IMR-90 (cell line): ENCODE measurements around the gene TMEM121B. TPM values are rescaled to one million over a fixed set of nuclear protein-coding genes. Genes with fewer than 3 reads are reported as not detected.

Experiments used
- ATAC-seq: fragments of 200-7000 bp; cut with Tn5 transposase; 2 replicates; pipeline ENCODE4 v1.9.1; 2020; ENCODE audit warnings: low read depth, mild to moderate bottlenecking, moderate library complexity
- BruUV-seq: library from RNA; stranded (reverse); fragments of 400-500 nt; replicated peaks from 2 replicates; lab custom pipeline; 2021; lab: Mats Ljungman, UMichigan
- CTCF ChIA-PET: fragments of 300-600 bp; formaldehyde crosslinking; extraction: SDS; loops from one replicate; lab custom pipeline; 2021; ENCODE audit warnings: antibody characterized with exemption; lab: Yijun Ruan, JAX
- POLR2A ChIA-PET: fragments of 300-600 bp; sonication (Branson Sonifier 250); formaldehyde crosslinking; loops from one replicate; lab custom pipeline; 2022; ENCODE audit warnings: antibody characterized with exemption; ENCODE audit not compliant: unreplicated experiment; lab: Charles Lee
- DNase-seq: peaks from one replicate; pipeline ENCODE4 v3.0.0; 2013
- H2AFZ ChIP-seq: replicated peaks from 2 replicates; pipeline ENCODE3; 2013; ENCODE audit warnings: low read length, mild to moderate bottlenecking; ENCODE audit not compliant: poor library complexity
- H2AK5ac ChIP-seq: 2 replicates; pipeline ENCODE4 v1.6.1; 2013; ENCODE audit warnings: low read depth, low read length, inconsistent platforms
- H2AK9ac ChIP-seq: replicated peaks from 2 replicates; pipeline ENCODE3; 2013; ENCODE audit warnings: mild to moderate bottlenecking, low read depth, low read length, moderate library complexity; ENCODE audit not compliant: poor library complexity
- H2BK120ac ChIP-seq: 2 replicates; pipeline ENCODE4 v1.6.1; 2013; ENCODE audit warnings: low read depth, low read length, inconsistent platforms
- H2BK15ac ChIP-seq: 3 replicates; pipeline ENCODE4 v1.6.1; 2013; ENCODE audit warnings: low read depth, low read length, inconsistent platforms
- H2BK20ac ChIP-seq: 2 replicates; pipeline ENCODE4 v1.6.1; 2013; ENCODE audit warnings: low read depth, mild to moderate bottlenecking, inconsistent platforms, low read length, moderate library complexity
- H2BK5ac ChIP-seq: 2 replicates; pipeline ENCODE4 v1.6.1; 2013; ENCODE audit warnings: mild to moderate bottlenecking, low read depth, low read length, inconsistent platforms; ENCODE audit not compliant: poor library complexity, severe bottlenecking
- H3K14ac ChIP-seq: replicated peaks from 2 replicates; pipeline ENCODE4 v1.6.1; 2013; ENCODE audit warnings: low read depth, low read length, inconsistent platforms
- H3K18ac ChIP-seq: 2 replicates; pipeline ENCODE4 v1.6.1; 2013; ENCODE audit warnings: low read depth, low read length, control low read depth
- H3K23ac ChIP-seq: 2 replicates; pipeline ENCODE4 v1.6.1; 2013; ENCODE audit warnings: low read depth, low read length, inconsistent platforms
- H3K27ac ChIP-seq: 2 replicates; pipeline ENCODE4 v1.5.1; 2013; ENCODE audit warnings: mild to moderate bottlenecking, control low read depth, low read length; ENCODE audit not compliant: insufficient read depth
- H3K27me3 ChIP-seq: 2 replicates; pipeline ENCODE4 v1.6.1; 2013; ENCODE audit warnings: low read length; ENCODE audit not compliant: control insufficient read depth, insufficient read depth
- H3K36me3 ChIP-seq: 2 replicates; pipeline ENCODE4 v1.6.1; 2013; ENCODE audit warnings: low read length, mixed read lengths; ENCODE audit not compliant: control insufficient read depth, insufficient read depth
- H3K4ac ChIP-seq: 2 replicates; pipeline ENCODE4 v1.6.1; 2013; ENCODE audit warnings: low read depth, low read length, inconsistent platforms
- H3K4me1 ChIP-seq: 2 replicates; pipeline ENCODE4 v1.6.1; 2013; ENCODE audit warnings: low read length, mixed read lengths; ENCODE audit not compliant: control insufficient read depth, insufficient read depth
- H3K4me2 ChIP-seq: 2 replicates; pipeline ENCODE4 v1.6.1; 2013; ENCODE audit warnings: low read depth, mild to moderate bottlenecking, control low read depth, low read length, moderate library complexity
- H3K4me3 ChIP-seq: 2 replicates; pipeline ENCODE4 v1.5.1; 2013; ENCODE audit warnings: low read depth, mild to moderate bottlenecking, control low read depth, low read length, moderate library complexity; ENCODE audit not compliant: insufficient read depth
- H3K56ac ChIP-seq: 2 replicates; pipeline ENCODE4 v1.6.1; 2013; ENCODE audit warnings: low read length, inconsistent platforms; ENCODE audit not compliant: insufficient read depth; ENCODE audit errors: extremely low read depth
- H3K79me1 ChIP-seq, 2 experiments: 2 replicates each; pipeline ENCODE4 v1.6.1; 2013; ENCODE audit warnings: low read length in 2 of 2, inconsistent platforms in 1 of 2, low read depth in 1 of 2
- H3K9ac ChIP-seq: 2 replicates; pipeline ENCODE4 v1.6.1; 2013; ENCODE audit warnings: low read depth, low read length, control low read depth
- H3K9me1 ChIP-seq: 2 replicates; pipeline ENCODE4 v1.6.1; 2013; ENCODE audit warnings: low read length, inconsistent platforms; ENCODE audit not compliant: insufficient read depth
- H3K9me3 ChIP-seq: 2 replicates; pipeline ENCODE4 v1.6.1; 2013; ENCODE audit warnings: low read length; ENCODE audit not compliant: control insufficient read depth, insufficient read depth
- H4K20me1 ChIP-seq: 2 replicates; pipeline ENCODE4 v1.6.1; 2013; ENCODE audit warnings: low read length, inconsistent platforms; ENCODE audit not compliant: insufficient read depth
- H4K5ac ChIP-seq: 2 replicates; pipeline ENCODE4 v1.6.1; 2013; ENCODE audit warnings: mild to moderate bottlenecking, low read depth, low read length, control low read depth
- H4K8ac ChIP-seq, 2 experiments: 2 replicates each; pipeline ENCODE4 v1.6.1; 2013; ENCODE audit warnings: low read depth in 2 of 2, low read length in 2 of 2, control low read depth in 1 of 2, inconsistent platforms in 1 of 2
- H4K91ac ChIP-seq: 2 replicates; pipeline ENCODE4 v1.6.1; 2013; ENCODE audit warnings: low read depth, low read length, inconsistent platforms; ENCODE audit not compliant: insufficient read depth
- BHLHE40 ChIP-seq: fragments of 150-350 bp; IDR thresholded peaks from 2 replicates; pipeline ENCODE4 v1.6.1; 2016; ENCODE audit warnings: mild to moderate bottlenecking, low read depth, low read length
- MAZ ChIP-seq: IDR thresholded peaks from 2 replicates; pipeline ENCODE4 v1.6.1; 2012; ENCODE audit warnings: low read depth, mild to moderate bottlenecking, low read length, improper control_type of control experiment, moderate library complexity, borderline replicate concordance
- MXI1 ChIP-seq: IDR thresholded peaks from 2 replicates; pipeline ENCODE4 v1.6.1; 2012; ENCODE audit warnings: low read depth, mild to moderate bottlenecking, low read length, moderate library complexity, borderline replicate concordance
- NFE2L2 ChIP-seq: fragments of 150-350 bp; IDR thresholded peaks from 2 replicates; pipeline ENCODE4 v1.6.1; 2016; ENCODE audit warnings: low read depth, mild to moderate bottlenecking, low read length
- POLR2A ChIP-seq: IDR thresholded peaks from 2 replicates; pipeline ENCODE4 v1.6.1; 2012; ENCODE audit warnings: mild to moderate bottlenecking, low read depth, low read length
- RFX5 ChIP-seq: IDR thresholded peaks from 2 replicates; pipeline ENCODE4 v1.8.0; 2012; ENCODE audit warnings: low read depth, mild to moderate bottlenecking, low read length, moderate library complexity
- WGBS, 2 experiments: methylation state at CpG; one replicate each; pipeline versions ENCODE4 v1.1.5 to v1.1.7; 2013; ENCODE audit warnings: missing lambda C conversion rate in 2 of 2; ENCODE audit not compliant: insufficient read length in 1 of 2; ENCODE audit errors: extremely low coverage in 2 of 2; 5-methylcytosine and 5-hydroxymethylcytosine counted together
- dilution Hi-C: fragments of 300-500 bp; cut with HindIII; formaldehyde crosslinking; loops from one replicate; pipeline ENCODE4 v1.14.3; 2018; ENCODE audit warnings: low sequenced_read_pairs; ENCODE audit not compliant: unreplicated experiment
- in situ Hi-C: fragments of 300-500 bp; cut with MboI; formaldehyde crosslinking; loops from 3 replicates; pipeline ENCODE4 v1.14.3; 2019; ENCODE audit warnings: low sequenced_read_pairs, inconsistent platforms, mixed read lengths
- intact Hi-C: fragments of 100-400 bp; cut with micrococcal nuclease; formaldehyde crosslinking; loops from 2 replicates; pipeline ENCODE4 v1.10.0; 2022
- polyA plus RNA-seq, 3 experiments: library from polyadenylated mRNA; depleted of rRNA; stranded (reverse); fragments of >200 nt; gene quantifications; 2 replicates each; pipeline ENCODE4 v1.2.3, GENCODE V29; 2012; ENCODE audit warnings: low replicate concordance in 1 of 3
- total RNA-seq: library from RNA; depleted of rRNA; stranded (reverse); fragments of >200 nt; gene quantifications from 2 replicates; pipeline ENCODE4 v1.2.3, GENCODE V29; 2012
- TF ChIP-seq, protein P1 (sequence below): conservative IDR thresholded peaks from 2 replicates; pipeline ENCODE4 v1.5.1; 2012; ENCODE audit warnings: mild to moderate bottlenecking, low read depth, low read length, improper control_type of control experiment

The TMEM121B gene
- total and polyA plus RNA-seq, 2 of the 4 experiments (the other 2 are of a cell fraction) = under 0.01 to 0.29 TPM

DNA sequence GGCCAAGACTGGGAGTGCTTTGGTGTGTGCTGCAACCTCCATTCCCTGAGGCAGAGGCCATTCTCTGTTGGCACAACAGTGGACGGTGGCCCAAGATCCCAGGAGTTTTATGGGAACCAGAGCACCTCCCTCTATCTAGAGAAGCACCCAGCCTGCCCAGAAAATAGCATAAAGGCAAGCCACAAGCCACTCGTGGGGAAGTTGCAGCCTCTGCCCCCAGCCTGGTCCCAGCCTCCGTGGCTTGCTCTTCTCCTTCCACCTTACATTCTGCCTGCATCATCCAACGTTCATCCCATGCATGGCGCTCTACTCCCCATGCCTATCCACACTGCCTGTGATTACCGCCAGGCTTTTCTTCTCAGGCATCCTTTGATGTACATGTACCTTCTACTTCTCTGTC is 20.5 kb downstream of the TMEM121B start (continued):
- TF ChIP-seq, protein P1, sequence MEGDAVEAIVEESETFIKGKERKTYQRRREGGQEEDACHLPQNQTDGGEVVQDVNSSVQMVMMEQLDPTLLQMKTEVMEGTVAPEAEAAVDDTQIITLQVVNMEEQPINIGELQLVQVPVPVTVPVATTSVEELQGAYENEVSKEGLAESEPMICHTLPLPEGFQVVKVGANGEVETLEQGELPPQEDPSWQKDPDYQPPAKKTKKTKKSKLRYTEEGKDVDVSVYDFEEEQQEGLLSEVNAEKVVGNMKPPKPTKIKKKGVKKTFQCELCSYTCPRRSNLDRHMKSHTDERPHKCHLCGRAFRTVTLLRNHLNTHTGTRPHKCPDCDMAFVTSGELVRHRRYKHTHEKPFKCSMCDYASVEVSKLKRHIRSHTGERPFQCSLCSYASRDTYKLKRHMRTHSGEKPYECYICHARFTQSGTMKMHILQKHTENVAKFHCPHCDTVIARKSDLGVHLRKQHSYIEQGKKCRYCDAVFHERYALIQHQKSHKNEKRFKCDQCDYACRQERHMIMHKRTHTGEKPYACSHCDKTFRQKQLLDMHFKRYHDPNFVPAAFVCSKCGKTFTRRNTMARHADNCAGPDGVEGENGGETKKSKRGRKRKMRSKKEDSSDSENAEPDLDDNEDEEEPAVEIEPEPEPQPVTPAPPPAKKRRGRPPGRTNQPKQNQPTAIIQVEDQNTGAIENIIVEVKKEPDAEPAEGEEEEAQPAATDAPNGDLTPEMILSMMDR = no peak
- no peak for TF ChIP-seq BHLHE40

DNA sequence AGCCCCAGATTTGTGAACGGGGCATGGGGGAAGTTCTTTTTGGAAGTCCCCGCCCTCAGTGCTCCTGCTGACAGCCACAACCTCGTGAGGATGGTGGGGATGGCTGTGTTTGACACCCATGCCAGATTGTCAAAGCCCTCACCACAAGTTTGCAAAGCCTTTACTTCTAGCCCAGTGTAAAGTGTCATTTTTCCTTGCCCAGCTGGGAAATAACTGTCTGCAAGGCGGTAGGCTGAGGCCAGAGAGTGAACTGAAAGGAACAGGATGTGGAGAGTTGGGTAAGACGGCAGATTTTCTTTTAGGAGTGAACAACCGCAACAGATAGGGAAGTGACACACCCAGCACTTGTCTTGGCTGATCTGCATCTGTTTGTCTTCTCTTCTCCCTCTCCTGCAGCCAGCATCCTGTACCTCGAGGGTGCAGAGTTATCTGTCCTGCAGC is 22.8 kb downstream of the TMEM121B start:
- peaks cover 24% of the 10 kb centered on the region for H4K20me1 ChIP-seq
- H3K4me1 ChIP-seq = no peaks in the 10 kb centered on the region
- no peak overlapping the region for H3K4ac ChIP-seq
- H3K9me3 ChIP-seq = no peaks in the 10 kb centered on the region
- ChIA-PET POLR2A (no interaction called here), CTCF (no interaction called here)
- in situ Hi-C loops (loop anchor here (25.0 kb wide), 1 partner anchor 714 kb away; no protein-coding TSS in a partner anchor), intact Hi-C loops (no loop called here), dilution Hi-C loops (no loop called here)
- no peak overlapping the region for H3K4me2 ChIP-seq
- WGBS, 2 experiments = 80% methylated on average over 2 of the region's 7 CpGs; no CpG with 5 or more reads in 1 of the 2 experiments
- peaks cover 9% of the 10 kb centered on the region for H3K9me1 ChIP-seq
- H2AK9ac ChIP-seq = no peak overlapping the region
- no peak overlapping the region for H4K91ac ChIP-seq
- no peak overlapping the region for H4K8ac ChIP-seq
- no peak overlapping the region for H2BK15ac ChIP-seq
- H3K14ac ChIP-seq = no peak overlapping the region
- H4K5ac ChIP-seq = no peak overlapping the region
- no peak for DNase-seq
- H2BK20ac ChIP-seq = no peak overlapping the region
- no TSS peak for BruUV-seq
- H3K27ac ChIP-seq = no peak overlapping the region
- no peak overlapping the region for H3K56ac ChIP-seq
- no peaks in the 10 kb centered on the region for H3K27me3 ChIP-seq
- no peak overlapping the region for H3K9ac ChIP-seq
- H2BK5ac ChIP-seq = no peak overlapping the region
- no peak overlapping the region for H3K18ac ChIP-seq
- no peak for ATAC-seq
- no peak overlapping the region for H2AK5ac ChIP-seq
- H3K4me3 ChIP-seq = no peak overlapping the region
- H3K36me3 ChIP-seq = peaks cover 45% of the 10 kb centered on the region
- peaks cover 15 to 26% of the 10 kb centered on the region in 2 experiments for H3K79me1 ChIP-seq
- TF ChIP-seq POLR2A = no peak
- no peak for TF ChIP-seq MAZ
- no peak for TF ChIP-seq MXI1
- no peak for TF ChIP-seq NFE2L2
- TF ChIP-seq RFX5 = no peak
- H2BK120ac ChIP-seq = no peak overlapping the region
- H3K23ac ChIP-seq = no peak overlapping the region
- no peak overlapping the region for H2AFZ ChIP-seq
